ENCODE data around the gene MCCD1.

Gene MCCD1

GRCh38 chr6:31578184-31579118 is 49.7 kb downstream of the MCCD1 start:
- no peak overlapping the region for H3K4me3 ChIP-seq
- no peak for TF ChIP-seq CTCF (IDR thresholded peaks at IDR 0.05)
- no peak overlapping the region for H3K27ac ChIP-seq
- DNase-seq (ENCODE audit: low spot score) = no peak

DNA sequence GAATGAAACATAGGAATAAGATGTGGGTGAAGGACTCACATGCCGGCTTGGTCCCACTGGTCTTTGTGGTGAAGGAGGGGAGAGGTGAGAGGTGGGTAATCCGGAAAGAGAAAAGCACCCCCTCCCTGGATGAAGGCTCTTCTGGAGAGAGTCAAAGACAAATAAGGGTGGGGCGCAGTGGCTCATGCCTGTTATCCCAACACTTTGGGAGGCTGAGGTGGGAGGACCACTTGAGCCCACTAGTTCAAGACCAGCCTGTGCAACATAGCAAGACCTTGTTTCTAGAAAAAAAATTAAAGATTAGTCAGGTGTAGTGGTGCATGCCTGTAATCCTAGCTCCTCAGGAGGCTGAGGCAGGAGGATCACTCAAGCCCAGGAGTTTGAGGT is 50.4 kb downstream of the MCCD1 start:
- no peak for TF ChIP-seq CTCF (IDR thresholded peaks at IDR 0.05)
- no peak overlapping the region for H3K27ac ChIP-seq
- DNase-seq (ENCODE audit: low spot score) = no peak
- H3K4me3 ChIP-seq = no peak overlapping the region

All from coronary artery (tissue), 2 donors.